H1 (cell line): ENCODE measurements around the gene SRPK3.
"Not testable (repeated sequence)": the region's sequence is repeated elsewhere in the genome, so short reads cannot be mapped to it uniquely, and the experiment has no call there.

Experiments used
- CTCF ChIP-seq, 3 experiments: IDR thresholded peaks; 1 replicate in 2 of 3; 2 replicates in 1 of 3; pipeline versions ENCODE4 v1.5.1 to v1.6.1; 2011; ENCODE audit warnings: low read length in 3 of 3, mild to moderate bottlenecking in 3 of 3, inconsistent platforms in 2 of 3, low read depth in 1 of 3, moderate library complexity in 1 of 3; ENCODE audit not compliant: insufficient read depth in 1 of 3; ENCODE audit errors: control extremely low read depth in 1 of 3
- GABPA ChIP-seq: IDR thresholded peaks from 2 replicates; pipeline ENCODE4 v1.6.1; 2011; ENCODE audit warnings: mild to moderate bottlenecking, low read length, moderate library complexity, borderline replicate concordance; ENCODE audit not compliant: insufficient read depth
- MAX ChIP-seq: IDR thresholded peaks from 2 replicates; pipeline ENCODE4 v1.6.1; 2012; ENCODE audit warnings: inconsistent platforms
- SP2 ChIP-seq: IDR thresholded peaks from 2 replicates; pipeline ENCODE4 v1.6.1; 2012; ENCODE audit warnings: mild to moderate bottlenecking, low read length, inconsistent platforms

DNA sequence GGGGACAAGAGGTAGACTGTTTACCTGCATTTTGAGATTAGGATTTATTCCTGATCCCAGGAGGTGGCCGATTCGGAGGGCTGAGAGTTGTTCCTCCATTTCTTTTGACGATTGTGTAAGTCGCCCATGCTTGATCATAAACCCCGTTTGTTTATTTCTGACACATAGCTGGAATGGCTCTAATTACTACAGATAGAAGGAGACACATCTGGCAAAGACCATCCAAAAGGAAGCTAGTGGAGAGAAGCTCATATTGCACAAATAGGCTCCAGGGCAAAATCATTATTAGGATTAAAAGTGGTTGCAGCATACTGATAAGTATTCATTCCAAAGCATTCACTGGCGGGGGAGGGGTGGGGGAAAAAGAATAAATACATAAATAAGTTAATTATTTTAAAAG, 33.9 kb upstream of the SRPK3 start:
- TF ChIP-seq MAX; SP2; CTCF (IDR thresholded peaks at IDR 0.05; ENCODE audit: control extremely low read depth in 1 of 3, insufficient read depth in 1 of 3, low read depth in 1 of 3, low read length in 3 of 3); GABPA: not testable (repeated sequence)
